GM13976 (cell line): ENCODE measurements around the gene SNAPC5.

Experiments
- DNase-seq: peaks from one replicate; pipeline ENCODE4 v3.0.0; 2012; ENCODE audit warnings: low spot score
- in situ Hi-C: fragments of 300-500 bp; cut with MboI; formaldehyde crosslinking; loops from one replicate; pipeline ENCODE4 v1.12.0; 2022; ENCODE audit warnings: low sequenced_read_pairs, mixed read lengths, inconsistent platforms; ENCODE audit not compliant: unreplicated experiment
- TF ChIP-seq, protein P1 (sequence below): IDR thresholded peaks from 2 replicates; pipeline ENCODE4 v1.5.1; 2012; ENCODE audit warnings: borderline replicate concordance, mild to moderate bottlenecking; ENCODE audit not compliant: insufficient read depth; ENCODE audit errors: extremely low read depth, missing control alignments, control extremely low read depth

SNAPC5 gene, protein sequence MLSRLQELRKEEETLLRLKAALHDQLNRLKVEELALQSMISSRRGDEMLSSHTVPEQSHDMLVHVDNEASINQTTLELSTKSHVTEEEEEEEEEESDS

DNA sequence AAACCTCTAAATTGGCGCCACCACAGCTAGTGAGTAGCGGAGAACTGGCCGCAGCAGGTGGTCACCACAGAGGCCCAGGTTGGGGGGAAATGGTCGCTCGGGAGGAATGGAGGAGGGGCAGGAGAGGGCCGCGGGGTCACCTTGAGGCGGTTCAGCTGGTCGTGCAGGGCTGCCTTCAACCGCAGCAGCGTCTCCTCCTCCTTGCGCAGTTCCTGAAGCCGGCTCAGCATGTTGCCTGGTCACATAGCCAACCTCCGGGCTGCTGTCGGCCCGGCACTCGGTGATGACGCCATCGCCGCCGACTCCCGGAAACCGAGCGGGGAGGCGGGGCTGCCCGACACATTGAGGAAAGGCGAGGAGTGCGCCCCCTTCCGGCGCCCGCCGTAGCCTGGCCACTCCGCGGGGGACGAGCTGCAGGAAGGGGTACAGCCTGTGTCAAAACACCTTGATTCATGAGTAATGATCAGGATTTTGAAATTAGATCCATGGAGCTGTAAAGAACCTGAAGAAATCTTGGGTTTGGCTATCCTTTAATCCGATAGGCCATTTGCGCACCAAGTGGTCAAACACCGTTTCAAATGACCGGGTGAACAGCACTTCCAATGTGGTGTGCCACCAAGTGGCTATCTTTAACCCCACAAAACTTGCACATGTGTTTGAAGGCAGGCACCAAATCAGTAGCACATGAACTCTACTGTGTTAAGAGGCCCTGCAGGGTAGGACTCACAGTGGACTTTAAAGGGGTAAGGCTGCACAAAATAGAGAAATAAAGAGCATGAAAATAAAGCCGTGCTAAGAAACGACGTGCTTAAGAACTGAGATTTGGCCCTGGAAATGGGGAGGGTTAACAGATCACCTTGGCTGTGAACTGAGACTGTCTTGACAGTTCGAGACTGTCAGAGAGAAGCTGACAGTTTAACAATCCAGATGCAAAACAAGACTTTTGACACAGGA, at the start of gene SNAPC5:
Gene SNAPC5 (minus strand): TSS at position 261 of the 954 bp plus-strand sequence. CDS start 31 bp downstream, at position 230.
- in situ Hi-C loops: loop anchor here (10.0 kb wide), 1 partner anchor 113 kb away; the partner anchor contains the start of gene MAP2K1
- TF ChIP-seq, protein P1, sequence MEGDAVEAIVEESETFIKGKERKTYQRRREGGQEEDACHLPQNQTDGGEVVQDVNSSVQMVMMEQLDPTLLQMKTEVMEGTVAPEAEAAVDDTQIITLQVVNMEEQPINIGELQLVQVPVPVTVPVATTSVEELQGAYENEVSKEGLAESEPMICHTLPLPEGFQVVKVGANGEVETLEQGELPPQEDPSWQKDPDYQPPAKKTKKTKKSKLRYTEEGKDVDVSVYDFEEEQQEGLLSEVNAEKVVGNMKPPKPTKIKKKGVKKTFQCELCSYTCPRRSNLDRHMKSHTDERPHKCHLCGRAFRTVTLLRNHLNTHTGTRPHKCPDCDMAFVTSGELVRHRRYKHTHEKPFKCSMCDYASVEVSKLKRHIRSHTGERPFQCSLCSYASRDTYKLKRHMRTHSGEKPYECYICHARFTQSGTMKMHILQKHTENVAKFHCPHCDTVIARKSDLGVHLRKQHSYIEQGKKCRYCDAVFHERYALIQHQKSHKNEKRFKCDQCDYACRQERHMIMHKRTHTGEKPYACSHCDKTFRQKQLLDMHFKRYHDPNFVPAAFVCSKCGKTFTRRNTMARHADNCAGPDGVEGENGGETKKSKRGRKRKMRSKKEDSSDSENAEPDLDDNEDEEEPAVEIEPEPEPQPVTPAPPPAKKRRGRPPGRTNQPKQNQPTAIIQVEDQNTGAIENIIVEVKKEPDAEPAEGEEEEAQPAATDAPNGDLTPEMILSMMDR: peak; percentile 96
- DNase-seq: peak; percentile 93

- in situ Hi-C loops: no loop called here
- DNase-seq: no peak
- TF ChIP-seq, protein P1: no peak
These were observed 47.7 kb upstream of the SNAPC5 start for GRCh38 chr15:66545255-66545654.

GRCh38 chr15:66542896-66543295, 45.3 kb upstream of the SNAPC5 start:
- in situ Hi-C loops: no loop called here
- TF ChIP-seq, protein P1: no peak
- no peak for DNase-seq

GRCh38 chr15:66535056-66535455, 37.5 kb upstream of the SNAPC5 start:
- no peak for DNase-seq
- TF ChIP-seq, protein P1: no peak
- in situ Hi-C loops: no loop called here

GRCh38 chr15:66524838-66525237, 27.3 kb upstream of the SNAPC5 start:
- in situ Hi-C loops: no loop called here
- no peak for DNase-seq
- TF ChIP-seq, protein P1: no peak

GRCh38 chr15:66523926-66524325, 26.4 kb upstream of the SNAPC5 start:
- in situ Hi-C loops: no loop called here
- TF ChIP-seq, protein P1: no peak
- no peak for DNase-seq
